Psoas muscle (tissue), 8 donors: ENCODE results near the gene SRGAP3. TPM values are rescaled to one million over a fixed set of nuclear protein-coding genes. Genes with fewer than 3 reads are reported as not detected.
"Not testable (repeated sequence)": the region's sequence is repeated elsewhere in the genome, so short reads cannot be mapped to it uniquely, and the experiment has no call there.

Experiments
- ATAC-seq, 4 donors: fragments of 200-7000 bp; cut with Tn5 transposase; one replicate each; pipeline ENCODE4 v1.9.1; 2020; ENCODE audit warnings: moderate library complexity in 3 of 4, mild to moderate bottlenecking in 2 of 4
- DNase-seq, 2 donors: peaks; one replicate each; pipeline ENCODE4 v3.0.0-alpha.2; 2020
- H3K27ac ChIP-seq: fragments of 200-600 bp; one replicate; pipeline ENCODE4 v1.8.0; 2022
- H3K27me3 ChIP-seq, 3 donors: fragments of 200-600 bp in 1 of 3; one replicate each; pipeline versions ENCODE4 v1.6.1 to v1.8.0; 2013 to 2022; ENCODE audit warnings: low read length in 2 of 3, mild to moderate bottlenecking in 2 of 3, moderate library complexity in 1 of 3; ENCODE audit not compliant: insufficient read depth in 3 of 3
- H3K36me3 ChIP-seq, 2 donors: fragments of 200-600 bp in 1 of 2; one replicate each; pipeline versions ENCODE4 v1.6.1 to v1.8.0; 2013 to 2022; ENCODE audit warnings: low read depth in 1 of 2, mild to moderate bottlenecking in 1 of 2, moderate library complexity in 1 of 2; ENCODE audit not compliant: insufficient read depth in 1 of 2
- H3K4me1 ChIP-seq: fragments of 200-600 bp; one replicate; pipeline ENCODE4 v1.8.0; 2022
- H3K4me3 ChIP-seq: fragments of 200-600 bp; one replicate; pipeline ENCODE4 v1.8.0; 2022; ENCODE audit warnings: mild to moderate bottlenecking
- H3K9me3 ChIP-seq: fragments of 200-600 bp; one replicate; pipeline ENCODE4 v1.8.0; 2022
- WGBS, 3 donors: extraction: QIAGEN DNeasy Blood & Tissue Kit; methylation state at CpG; one replicate each; pipeline versions ENCODE4 v1.1.6 to v1.1.7; 2013; 5-methylcytosine and 5-hydroxymethylcytosine counted together
- intact Hi-C, 2 donors: fragments of 100-400 bp; cut with DNase I; formaldehyde crosslinking; loops; one replicate each; pipeline versions ENCODE4 v1.11.0 to v1.14.2; 2022
- polyA plus RNA-seq, 3 donors: library from polyadenylated mRNA; stranded (reverse); fragments of 200-250 nt; gene quantifications; one replicate each; pipeline ENCODE4 v1.2.3, GENCODE V29; 2013
- total RNA-seq, 4 donors: library from RNA; stranded (reverse); fragmentation: NEBNext Ultra II Directional in 2 of 4; extraction: Animal tissue kit (Norgen Biotek cat#: 25700) in 2 of 4; gene quantifications; one replicate each; pipeline versions ENCODE4 v1.2.1 to v1.2.4, GENCODE V29; 2021 to 2023
- TF ChIP-seq, protein P1 (sequence below): fragments of 200-600 bp; IDR thresholded peaks from one replicate; pipeline ENCODE4 v1.8.0; 2022; ENCODE audit warnings: antibody characterized with exemption
- donor health status: healthy with polysubstance abuse.
- donor health status: DM: no; HTN: no; CAD: no; lungs with moderate emphysema.
- donor health status: Bipolar disorder and iron deficiency.
- donor health status: healthy.
- donor health status: DM: yes; HTN: yes; CAD: no.
- donor health status: DM: no; HTN: no; CAD: no.
- donor health status: DM: no; HTN: no; CAD: no.
- donor health status: DM: yes; HTN: yes; CAD: no.

The SRGAP3 gene
- total and polyA plus RNA-seq, 7 donors: 0.77 to 7.6 (median 1.9) TPM

DNA sequence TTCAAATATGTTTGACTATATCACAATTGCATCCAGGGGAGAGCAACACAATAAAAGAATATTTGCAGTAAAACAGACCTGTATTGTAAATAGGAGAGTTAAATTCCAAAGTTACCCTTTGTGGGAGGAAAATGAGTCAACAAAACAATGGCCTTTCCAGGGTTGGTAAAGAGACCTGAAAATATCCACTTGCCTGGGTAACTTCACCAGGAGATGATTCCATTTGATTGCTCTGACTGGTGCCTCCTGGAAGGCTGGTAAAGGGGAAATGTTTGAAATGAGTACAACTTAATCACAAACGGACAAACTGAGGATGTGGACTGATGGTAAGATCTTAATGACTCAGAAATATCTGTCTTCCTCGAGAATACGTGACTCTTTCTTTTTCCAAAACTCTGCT, 43.6 kb upstream of the SRGAP3 start:
- Histone ChIP-seq H3K4me1 (no peaks in the 10 kb centered on the region), H3K27ac (no peak overlapping the region), H3K27me3 (no peaks in the 10 kb centered on the region), H3K36me3 (no peaks in the 10 kb centered on the region), H3K9me3 (no peaks in the 10 kb centered on the region), H3K4me3 (no peak overlapping the region)
- ATAC-seq (no peak), DNase-seq (no peak)
- WGBS, 3 donors: 85 to 89% (median 87%) methylated on average over 3 of the region's 3 CpGs
- TF ChIP-seq, protein P1, sequence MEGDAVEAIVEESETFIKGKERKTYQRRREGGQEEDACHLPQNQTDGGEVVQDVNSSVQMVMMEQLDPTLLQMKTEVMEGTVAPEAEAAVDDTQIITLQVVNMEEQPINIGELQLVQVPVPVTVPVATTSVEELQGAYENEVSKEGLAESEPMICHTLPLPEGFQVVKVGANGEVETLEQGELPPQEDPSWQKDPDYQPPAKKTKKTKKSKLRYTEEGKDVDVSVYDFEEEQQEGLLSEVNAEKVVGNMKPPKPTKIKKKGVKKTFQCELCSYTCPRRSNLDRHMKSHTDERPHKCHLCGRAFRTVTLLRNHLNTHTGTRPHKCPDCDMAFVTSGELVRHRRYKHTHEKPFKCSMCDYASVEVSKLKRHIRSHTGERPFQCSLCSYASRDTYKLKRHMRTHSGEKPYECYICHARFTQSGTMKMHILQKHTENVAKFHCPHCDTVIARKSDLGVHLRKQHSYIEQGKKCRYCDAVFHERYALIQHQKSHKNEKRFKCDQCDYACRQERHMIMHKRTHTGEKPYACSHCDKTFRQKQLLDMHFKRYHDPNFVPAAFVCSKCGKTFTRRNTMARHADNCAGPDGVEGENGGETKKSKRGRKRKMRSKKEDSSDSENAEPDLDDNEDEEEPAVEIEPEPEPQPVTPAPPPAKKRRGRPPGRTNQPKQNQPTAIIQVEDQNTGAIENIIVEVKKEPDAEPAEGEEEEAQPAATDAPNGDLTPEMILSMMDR: no peak
- intact Hi-C loops: no loop called here

- no peaks in the 10 kb centered on the region for H3K4me1 ChIP-seq
These were observed 43.1 kb upstream of the SRGAP3 start for GRCh38 chr3:9292516-9292915.

DNA sequence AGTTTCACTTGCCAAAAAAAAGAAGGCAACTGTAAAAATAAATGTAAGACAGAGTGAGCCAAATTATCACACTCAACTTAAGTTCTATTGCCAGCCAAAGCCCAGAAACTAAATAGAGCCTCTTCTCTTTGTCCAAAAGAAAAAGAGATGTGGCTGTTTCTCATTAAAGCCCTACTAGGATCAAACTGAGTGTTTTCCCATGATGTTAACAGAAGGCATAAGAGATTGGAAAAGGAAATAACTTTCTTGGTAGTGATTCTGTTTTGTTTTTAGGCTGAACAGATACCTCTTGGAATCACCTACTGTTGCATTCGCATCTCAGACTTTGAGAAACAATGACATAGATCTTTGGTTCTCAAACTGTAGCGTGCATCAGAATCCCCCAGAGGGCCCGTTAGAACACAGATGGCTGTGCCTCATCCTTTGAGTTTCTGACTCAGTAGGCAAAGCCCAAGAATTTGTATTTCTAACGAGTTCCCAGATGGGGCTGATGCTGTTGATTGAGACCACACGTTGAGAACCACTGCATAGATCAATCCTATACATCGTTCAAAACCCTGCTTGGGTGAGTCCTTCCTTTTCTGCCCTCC, 42.5 kb upstream of the SRGAP3 start:
- TF ChIP-seq, protein P1: no peak
- DNase-seq (no peak), ATAC-seq (no peak)
- WGBS, 3 donors: 58 to 61% (median 59%) methylated on average over 6 of the region's 6 CpGs
- H3K36me3 ChIP-seq: no peaks in the 10 kb centered on the region
- intact Hi-C loops: no loop called here
- no peaks in the 10 kb centered on the region for H3K9me3 ChIP-seq
- H3K4me3 ChIP-seq: no peak overlapping the region
- H3K27ac ChIP-seq: no peak overlapping the region
- H3K4me1 ChIP-seq: no peaks in the 10 kb centered on the region
- H3K27me3 ChIP-seq: no peaks in the 10 kb centered on the region

More at GRCh38 chr3:9292516-9292915, 43.1 kb upstream of the SRGAP3 start:
- H3K9me3 ChIP-seq: no peaks in the 10 kb centered on the region
- 92 to 95% (median 92%) methylated on average over 2 of the region's 2 CpGs for WGBS, 3 donors
- H3K36me3 ChIP-seq: no peaks in the 10 kb centered on the region
- TF ChIP-seq, protein P1: no peak
- H3K27ac ChIP-seq: no peak overlapping the region
- DNase-seq: no peak
- no peaks in the 10 kb centered on the region for H3K27me3 ChIP-seq
- ATAC-seq: no peak
- intact Hi-C loops: no loop called here
- H3K4me3 ChIP-seq: no peak overlapping the region

GRCh38 chr3:9290566-9290965, 41.1 kb upstream of the SRGAP3 start:
- intact Hi-C loops: no loop called here
- H3K27me3 ChIP-seq: no peaks in the 10 kb centered on the region
- no peaks in the 10 kb centered on the region for H3K36me3 ChIP-seq
- TF ChIP-seq, protein P1: no peak
- no peak overlapping the region for H3K27ac ChIP-seq
- 80 to 89% (median 84%) methylated on average over 2 of the region's 2 CpGs for WGBS, 3 donors
- H3K4me1 ChIP-seq: no peaks in the 10 kb centered on the region
- no peaks in the 10 kb centered on the region for H3K9me3 ChIP-seq
- no peak for DNase-seq
- no peak for ATAC-seq
- no peak overlapping the region for H3K4me3 ChIP-seq

GRCh38 chr3:9281533-9281932, 32.1 kb upstream of the SRGAP3 start:
- H3K9me3 ChIP-seq, intact Hi-C loops, ATAC-seq, H3K27me3 ChIP-seq, DNase-seq, H3K4me1 ChIP-seq, H3K27ac ChIP-seq, H3K4me3 ChIP-seq, H3K36me3 ChIP-seq: not testable (repeated sequence)
- WGBS, 3 donors: 88 to 96% (median 95%) methylated on average over 8 of the region's 8 CpGs
